ENCODE data around the gene THNSL1.

DNA sequence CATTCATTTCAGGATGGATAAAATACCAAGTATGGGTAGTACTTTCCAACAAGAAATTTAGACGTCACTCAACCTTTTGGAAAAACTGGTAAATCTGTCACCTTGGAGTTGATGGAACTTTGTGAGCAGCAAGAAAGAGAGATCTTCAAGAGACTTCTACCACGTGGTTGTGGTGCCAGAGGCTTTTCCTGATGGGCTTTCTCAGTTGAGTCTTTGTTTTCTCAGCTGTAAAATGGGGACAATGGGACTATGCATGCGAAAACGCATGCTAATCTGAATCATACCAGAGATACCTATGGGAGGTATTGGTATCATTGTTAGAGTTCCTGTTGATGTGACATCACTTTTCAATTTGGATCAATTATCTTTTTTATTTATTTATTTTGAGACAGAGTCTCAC, 59.4 kb downstream of the THNSL1 start:
- TF ChIP-seq GATA2 (IDR thresholded peaks at IDR 0.05; ENCODE audit: low read depth, low read length), result no peak
- TF ChIP-seq GATA3 (IDR thresholded peaks at IDR 0.05; ENCODE audit: low read depth, low read length), result no peak
